ENCODE data around the gene WWC2. TPM values are rescaled to one million over a fixed set of nuclear protein-coding genes. Genes with fewer than 3 reads are reported as not detected.
A peak's percentile ranks its signal among the peaks of the same experiment; 100 is the strongest.

The WWC2 gene
- polyA plus RNA-seq, 2 of the 4 experiments (the other 2 are of a cell fraction) = 14.9 to 26.9 TPM

- H3K4me2 ChIP-seq = no peak overlapping the region
- TF ChIP-seq CBX2 (IDR thresholded peaks at IDR 0.05; ENCODE audit: borderline replicate concordance, low read depth) (no peak), HOXB13 (CRISPR knock-in tag; IDR thresholded peaks at IDR 0.05; ENCODE audit: low read depth) (no peak), MAZ (IDR thresholded peaks at IDR 0.05; ENCODE audit: borderline replicate concordance, low read depth, low read length) (no peak), TP53 (CRISPR knock-in tag; IDR thresholded peaks at IDR 0.05) (no peak), CHD4 (IDR thresholded peaks at IDR 0.05; ENCODE audit: borderline replicate concordance) (no peak), RFX5 (IDR thresholded peaks at IDR 0.05) (no peak), NFE2L2 (conservative IDR thresholded peaks at IDR 0.05; ENCODE audit: low read length) (no peak), ZSCAN20 (CRISPR knock-in tag; IDR thresholded peaks at IDR 0.05) (no peak), POLR2A (IDR thresholded peaks at IDR 0.05; ENCODE audit: low read length) (no peak), USF2 (IDR thresholded peaks at IDR 0.05) (no peak), NPAS2 (CRISPR knock-in tag; IDR thresholded peaks at IDR 0.05; ENCODE audit: borderline replicate concordance) (no peak), FOSB (CRISPR knock-in tag; IDR thresholded peaks at IDR 0.05) (no peak), KDM1A (IDR thresholded peaks at IDR 0.05; ENCODE audit: low read depth) (no peak), NR3C1 (IDR thresholded peaks at IDR 0.05) (no peak), BHLHE40 (IDR thresholded peaks at IDR 0.05; ENCODE audit: low read depth, low read length) (no peak), RCOR1 (IDR thresholded peaks at IDR 0.05; ENCODE audit: low read depth, low read length) (no peak), FOXS1 (CRISPR knock-in tag; IDR thresholded peaks at IDR 0.05) (no peak)
- ATAC-seq (no peak; a peak in 1 of 6 replicates), FAIRE-seq (no peak), DNase-seq (ENCODE audit: low read depth in 1 of 2, low spot score in 1 of 2) (no peak)
- H3K4me3 ChIP-seq = no peak overlapping the region
- CTCF ChIA-PET = no interaction called here
- 95% methylated on average over 11 of the region's 11 CpGs for WGBS (ENCODE audit: missing lambda C conversion rate)
- H3K9me3 ChIP-seq = no peaks in the 10 kb centered on the region
- POLR2A ChIA-PET = no interaction called here
- H3K27ac ChIP-seq = no peak overlapping the region
- peaks cover 14% of the 10 kb centered on the region; the same call in 2 of the 3 replicates for H3K4me1 ChIP-seq
Measured at GRCh38 chr4:183155450-183156184, 56.6 kb downstream of the WWC2 start.

GRCh38 chr4:183157215-183157614 lies 58.2 kb downstream of the WWC2 start:
- no peaks in the 10 kb centered on the region for H3K9me3 ChIP-seq
- peaks cover 14% of the 10 kb centered on the region; the same call in 2 of the 3 replicates for H3K4me1 ChIP-seq
- WGBS (ENCODE audit: missing lambda C conversion rate) = 85% methylated on average over 7 of the region's 7 CpGs
- FAIRE-seq = no peak
- 0 out of 3 replicates have a peak overlapping the region, but pooled peaks have one; percentile 26 for H3K4me2 ChIP-seq
- TF ChIP-seq MAZ (IDR thresholded peaks at IDR 0.05; ENCODE audit: borderline replicate concordance, low read depth, low read length) (no peak), RCOR1 (IDR thresholded peaks at IDR 0.05; ENCODE audit: low read depth, low read length) (no peak), HDAC2 (IDR thresholded peaks at IDR 0.05) (no peak), HES2 (IDR thresholded peaks at IDR 0.05) (no peak), EP300 (IDR thresholded peaks at IDR 0.05) (no peak), FOXS1 (CRISPR knock-in tag; IDR thresholded peaks at IDR 0.05) (no peak), ZNF302 (CRISPR knock-in tag; IDR thresholded peaks at IDR 0.05) (no peak)
- POLR2A ChIA-PET = no interaction called here
- ATAC-seq = no peak
- no peak for DNase-seq (ENCODE audit: low read depth in 1 of 2, low spot score in 1 of 2)
- CTCF ChIA-PET = interaction anchor here (0.6 kb wide), 1 partner anchor 8 kb away, joined by 3 read pairs; no protein-coding TSS in a partner anchor
- H3K4me3 ChIP-seq = no peak overlapping the region
- no peak overlapping the region for H3K27ac ChIP-seq

GRCh38 chr4:183158062-183158461 lies 59.0 kb downstream of the WWC2 start:
- Histone ChIP-seq H3K9me3 (no peaks in the 10 kb centered on the region), H3K4me1 (peaks cover 16% of the 10 kb centered on the region; the same call in 2 of the 3 replicates), H3K4me2 (no peak overlapping the region), H3K4me3 (no peak overlapping the region), H3K27ac (no peak overlapping the region)
- no peak for FAIRE-seq
- WGBS (ENCODE audit: missing lambda C conversion rate) = 73% methylated on average over 4 of the region's 4 CpGs
- ChIA-PET CTCF (no interaction called here), POLR2A (no interaction called here)
- no peak for DNase-seq (ENCODE audit: low read depth in 1 of 2, low spot score in 1 of 2)
- no peak for ATAC-seq
- TF ChIP-seq FOXS1 (CRISPR knock-in tag; IDR thresholded peaks at IDR 0.05) (no peak), HEYL (CRISPR knock-in tag; IDR thresholded peaks at IDR 0.05) (no peak), RNF2 (IDR thresholded peaks at IDR 0.05; ENCODE audit: borderline replicate concordance, low read depth) (no peak), TP53 (CRISPR knock-in tag; IDR thresholded peaks at IDR 0.05) (no peak), EHF (CRISPR knock-in tag; IDR thresholded peaks at IDR 0.05) (no peak), SMC3 (IDR thresholded peaks at IDR 0.05) (no peak), EP300 (IDR thresholded peaks at IDR 0.05) (no peak), E2F6 (IDR thresholded peaks at IDR 0.05; ENCODE audit: borderline replicate concordance, low read depth) (no peak), REST (IDR thresholded peaks at IDR 0.05) (no peak), MYC (IDR thresholded peaks at IDR 0.05; ENCODE audit: borderline replicate concordance, low read length) (no peak), PBX3 (IDR thresholded peaks at IDR 0.05) (no peak)

Data from A549 (cell line).